Stomach (tissue), 4 donors: Measurements from ENCODE around the gene RABGEF1.
"Not testable (repeated sequence)": the region's sequence is repeated elsewhere in the genome, so short reads cannot be mapped to it uniquely, and the experiment has no call there.

Experiments used
- POLR2A ChIP-seq, 4 donors: fragments of 450-650 bp; IDR thresholded peaks; one replicate each; pipeline ENCODE4 v1.6.1; 2016; ENCODE audit warnings: antibody characterized with exemption in 4 of 4, control low read depth in 2 of 4, mild to moderate bottlenecking in 1 of 4, moderate library complexity in 1 of 4
- POLR2AphosphoS5 ChIP-seq, 3 donors: sonication (generic); formaldehyde crosslinking; IDR thresholded peaks; one replicate each; pipeline ENCODE4 v1.6.1; 2016; ENCODE audit warnings: antibody characterized with exemption in 3 of 3
- TF ChIP-seq, protein P1 (sequence below), 7 experiments: fragments of 450-650 bp in 4 of 7; fragments of 200-600 bp in 3 of 7; sonication (generic) in 3 of 7; IDR thresholded peaks; one replicate each; pipeline ENCODE4 v1.5.1; 2016 to 2019; ENCODE audit warnings: antibody characterized with exemption in 7 of 7, control low read depth in 2 of 7, mild to moderate bottlenecking in 1 of 7

DNA sequence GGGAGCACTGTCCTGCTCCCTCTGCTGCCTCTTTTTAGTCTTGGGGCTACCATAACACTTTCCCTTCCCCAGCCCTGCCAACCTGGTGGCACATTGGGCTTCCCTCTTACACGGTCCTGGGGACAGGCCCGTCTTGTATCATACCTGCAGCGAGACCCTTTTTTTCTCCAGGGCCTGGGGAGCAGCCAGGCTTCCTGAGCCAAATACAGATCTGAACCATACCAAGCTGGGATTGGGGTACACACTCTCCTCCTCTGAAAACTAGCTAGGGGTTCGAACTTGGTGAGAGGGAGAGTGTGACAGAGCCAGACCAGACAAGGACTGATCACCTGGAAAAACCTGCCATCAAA lies 105.5 kb downstream of the RABGEF1 start:
- TF ChIP-seq, protein P1, sequence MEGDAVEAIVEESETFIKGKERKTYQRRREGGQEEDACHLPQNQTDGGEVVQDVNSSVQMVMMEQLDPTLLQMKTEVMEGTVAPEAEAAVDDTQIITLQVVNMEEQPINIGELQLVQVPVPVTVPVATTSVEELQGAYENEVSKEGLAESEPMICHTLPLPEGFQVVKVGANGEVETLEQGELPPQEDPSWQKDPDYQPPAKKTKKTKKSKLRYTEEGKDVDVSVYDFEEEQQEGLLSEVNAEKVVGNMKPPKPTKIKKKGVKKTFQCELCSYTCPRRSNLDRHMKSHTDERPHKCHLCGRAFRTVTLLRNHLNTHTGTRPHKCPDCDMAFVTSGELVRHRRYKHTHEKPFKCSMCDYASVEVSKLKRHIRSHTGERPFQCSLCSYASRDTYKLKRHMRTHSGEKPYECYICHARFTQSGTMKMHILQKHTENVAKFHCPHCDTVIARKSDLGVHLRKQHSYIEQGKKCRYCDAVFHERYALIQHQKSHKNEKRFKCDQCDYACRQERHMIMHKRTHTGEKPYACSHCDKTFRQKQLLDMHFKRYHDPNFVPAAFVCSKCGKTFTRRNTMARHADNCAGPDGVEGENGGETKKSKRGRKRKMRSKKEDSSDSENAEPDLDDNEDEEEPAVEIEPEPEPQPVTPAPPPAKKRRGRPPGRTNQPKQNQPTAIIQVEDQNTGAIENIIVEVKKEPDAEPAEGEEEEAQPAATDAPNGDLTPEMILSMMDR (IDR thresholded peaks at IDR 0.05): not testable (repeated sequence)
- not testable (repeated sequence) for TF ChIP-seq POLR2A, POLR2AphosphoS5 (IDR thresholded peaks at IDR 0.05)
